ENCODE results near the gene MUL1. TPM values are rescaled to one million over a fixed set of nuclear protein-coding genes. Genes with fewer than 3 reads are reported as not detected.

Gene MUL1
- polyA plus RNA-seq, 1 of the 3 experiments (the other 2 are of a cell fraction): 22.8 TPM

GRCh38 chr1:20494609-20495311, 13.2 kb downstream of the MUL1 start:
- WGBS (ENCODE audit: low lambda C conversion rate): 46% methylated on average over 5 of the region's 5 CpGs
- no peak overlapping the region; a peak in 1 of 4 replicates for H3K27ac ChIP-seq (ENCODE audit: low read depth in 2 of 2, low read length in 1 of 2)
- no peaks in the 10 kb centered on the region for H3K27me3 ChIP-seq (ENCODE audit: insufficient read depth)
- no peak overlapping the region for H3K9ac ChIP-seq
- peaks cover 11 to 16% of the 10 kb centered on the region in 2 experiments; a peak in 3 of 4 replicates for H3K4me1 ChIP-seq (ENCODE audit: control insufficient read depth in 1 of 2, insufficient read depth in 2 of 2, low read depth in 1 of 2, low read length in 1 of 2)
- H3K4me2 ChIP-seq: peak overlapping the region; percentile 47; the same call in 1 of the 2 replicates
- H3K9me2 ChIP-seq: no peaks in the 10 kb centered on the region
- CTCF ChIA-PET: interaction anchor here (0.5 to 14.4 kb wide), 67 partner anchors 8 to 779 kb away, joined by 3 to 286 read pairs (median 4); partner anchors contain the start of genes CAMK2N1 and MUL1
- peaks cover 8% of the 10 kb centered on the region for H3F3A ChIP-seq (replicated peaks; ENCODE audit: insufficient read depth)
- DNase-seq: no peak
- no peak for TF ChIP-seq CTCF (IDR thresholded peaks at IDR 0.05)
- TF ChIP-seq NFIC (IDR thresholded peaks at IDR 0.05; ENCODE audit: borderline replicate concordance): peak; percentile 55; the same call in 1 of the 2 replicates
- TF ChIP-seq EP300 (IDR thresholded peaks at IDR 0.05; ENCODE audit: borderline replicate concordance in 1 of 2, low read depth in 1 of 2, low read length in 1 of 2): peak in 1 of 2 experiments; percentile 43; a peak in 1 of 4 replicates
- TF ChIP-seq EZH2phosphoT487 (IDR thresholded peaks at IDR 0.05; ENCODE audit: borderline replicate concordance, low read depth): no peak
- no peak for TF ChIP-seq SMC3 (IDR thresholded peaks at IDR 0.05; ENCODE audit: low read depth, low read length)
- TF ChIP-seq, protein P1, sequence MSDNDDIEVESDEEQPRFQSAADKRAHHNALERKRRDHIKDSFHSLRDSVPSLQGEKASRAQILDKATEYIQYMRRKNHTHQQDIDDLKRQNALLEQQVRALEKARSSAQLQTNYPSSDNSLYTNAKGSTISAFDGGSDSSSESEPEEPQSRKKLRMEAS (IDR thresholded peaks at IDR 0.05; ENCODE audit: low read depth): no peak
- TF ChIP-seq SIN3A (IDR thresholded peaks at IDR 0.05; ENCODE audit: borderline replicate concordance, low read depth, low read length): no peak
- TF ChIP-seq FOXJ3 (CRISPR knock-in tag; IDR thresholded peaks at IDR 0.05): no peak
- peak; percentile 29 for TF ChIP-seq PBX3 (IDR thresholded peaks at IDR 0.05)
- TF ChIP-seq MEF2A (IDR thresholded peaks at IDR 0.05; ENCODE audit: borderline replicate concordance, low read depth): no peak
- TF ChIP-seq FOSL2 (IDR thresholded peaks at IDR 0.05; ENCODE audit: borderline replicate concordance, low read depth): peak; percentile 55; the same call in 1 of the 2 replicates
- TF ChIP-seq, protein P2, sequence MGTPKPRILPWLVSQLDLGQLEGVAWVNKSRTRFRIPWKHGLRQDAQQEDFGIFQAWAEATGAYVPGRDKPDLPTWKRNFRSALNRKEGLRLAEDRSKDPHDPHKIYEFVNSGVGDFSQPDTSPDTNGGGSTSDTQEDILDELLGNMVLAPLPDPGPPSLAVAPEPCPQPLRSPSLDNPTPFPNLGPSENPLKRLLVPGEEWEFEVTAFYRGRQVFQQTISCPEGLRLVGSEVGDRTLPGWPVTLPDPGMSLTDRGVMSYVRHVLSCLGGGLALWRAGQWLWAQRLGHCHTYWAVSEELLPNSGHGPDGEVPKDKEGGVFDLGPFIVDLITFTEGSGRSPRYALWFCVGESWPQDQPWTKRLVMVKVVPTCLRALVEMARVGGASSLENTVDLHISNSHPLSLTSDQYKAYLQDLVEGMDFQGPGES (IDR thresholded peaks at IDR 0.05; ENCODE audit: low read depth, low read length): no peak
- TF ChIP-seq ELF1 (IDR thresholded peaks at IDR 0.05): no peak
- no peak for TF ChIP-seq TAF1 (IDR thresholded peaks at IDR 0.05; ENCODE audit: borderline replicate concordance, low read depth, low read length)
- no peak for TF ChIP-seq POLR2AphosphoS5 (IDR thresholded peaks at IDR 0.05; ENCODE audit: low read depth, low read length)
- TF ChIP-seq JUND (IDR thresholded peaks at IDR 0.05): 0 out of 2 replicates have a peak, but pooled peaks have one; percentile 40
- 0 out of 2 replicates have a peak, but pooled peaks have one; percentile 19 for TF ChIP-seq TEAD4 (IDR thresholded peaks at IDR 0.05; ENCODE audit: borderline replicate concordance, insufficient read depth)
- peak; percentile 40; the same call in 1 of the 2 replicates for TF ChIP-seq TCF12 (IDR thresholded peaks at IDR 0.05)
- TF ChIP-seq RAD21 (IDR thresholded peaks at IDR 0.05; ENCODE audit: low read length): no peak
- no peak for TF ChIP-seq RCOR1 (IDR thresholded peaks at IDR 0.05; ENCODE audit: low read length)
- no peak for TF ChIP-seq RFX5 (IDR thresholded peaks at IDR 0.05; ENCODE audit: low read length)
- no peak overlapping the region for H3K4me3 ChIP-seq (ENCODE audit: low read depth in 2 of 2, low read length in 1 of 2)
- H3K79me2 ChIP-seq (ENCODE audit: insufficient read depth): no peaks in the 10 kb centered on the region
- peaks cover 0 to 17% of the 10 kb centered on the region in 2 experiments for H3K36me3 ChIP-seq (replicated peaks in 1 of 2; ENCODE audit: control insufficient read depth in 1 of 2, insufficient read depth in 2 of 2, low read length in 1 of 2)
- POLR2A ChIA-PET: interaction anchor here (0.7 to 1.9 kb wide), 2 partner anchors 9 to 13 kb away, joined by 3 to 7 read pairs; partner anchors contain the start of genes CAMK2N1 and MUL1
- no peaks in the 10 kb centered on the region for H4K20me1 ChIP-seq (ENCODE audit: insufficient read depth)
- no peak overlapping the region for H2AFZ ChIP-seq (ENCODE audit: low read depth)
- no peaks in the 10 kb centered on the region for H3K9me3 ChIP-seq

Data from SK-N-SH (cell line).